M059J (cell line): ENCODE data around the gene ABCA5. TPM values are rescaled to one million over a fixed set of nuclear protein-coding genes. Genes with fewer than 3 reads are reported as not detected.
"Not testable (repeated sequence)": the region's sequence is repeated elsewhere in the genome, so short reads cannot be mapped to it uniquely, and the experiment has no call there.

ENCODE experiments used
- DNase-seq: peaks from one replicate; pipeline ENCODE4 v3.0.0-alpha.2; 2012; ENCODE audit warnings: low read depth
- total RNA-seq: library from RNA; depleted of rRNA; stranded (reverse); fragments of >200 nt; shearing (Covaris generic); gene quantifications from 2 replicates; pipeline ENCODE4 v1.2.3, GENCODE V29; 2014; rRNA removed

Gene ABCA5
- total RNA-seq, 1 experiment from 2014 or later = not detected

DNA sequence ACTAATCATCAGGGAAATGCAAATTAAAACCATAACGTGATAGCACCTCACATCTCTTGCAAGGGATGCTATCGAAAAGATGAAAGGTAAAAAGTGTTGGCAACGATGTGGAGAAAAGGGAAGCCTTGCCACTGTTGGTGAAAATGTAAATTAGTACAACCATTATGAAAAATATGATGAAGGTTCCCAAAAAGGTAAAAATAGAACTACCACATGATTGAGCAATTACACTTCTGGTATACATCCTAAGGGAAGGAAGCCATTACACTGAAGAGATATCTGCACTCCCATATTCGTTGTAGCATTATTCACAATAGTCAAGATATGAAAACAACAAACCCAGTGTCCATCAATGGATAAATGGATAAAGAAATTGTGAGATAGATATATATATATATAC lies 119.8 kb downstream of the ABCA5 start:
- no peak for DNase-seq

DNA sequence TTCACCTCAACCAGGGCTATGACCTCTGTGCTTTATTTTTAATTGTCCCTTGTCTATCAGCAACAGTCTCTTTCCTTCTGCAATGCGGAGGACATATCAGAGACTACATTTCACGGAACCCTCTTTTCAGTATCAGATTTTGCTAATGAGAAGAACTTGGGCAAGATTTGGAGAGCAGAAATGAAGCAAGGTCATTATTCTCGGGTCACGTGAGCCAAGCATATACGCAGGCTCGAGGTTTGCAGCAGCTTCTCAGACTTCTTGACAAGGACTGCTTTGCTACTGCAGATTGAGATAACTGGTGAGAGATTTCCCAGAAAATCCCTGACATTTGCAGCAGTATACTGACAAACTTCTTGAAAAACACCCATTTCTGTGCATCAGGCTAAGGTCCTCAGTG lies 128.7 kb downstream of the ABCA5 start:
- no peak for DNase-seq

DNA sequence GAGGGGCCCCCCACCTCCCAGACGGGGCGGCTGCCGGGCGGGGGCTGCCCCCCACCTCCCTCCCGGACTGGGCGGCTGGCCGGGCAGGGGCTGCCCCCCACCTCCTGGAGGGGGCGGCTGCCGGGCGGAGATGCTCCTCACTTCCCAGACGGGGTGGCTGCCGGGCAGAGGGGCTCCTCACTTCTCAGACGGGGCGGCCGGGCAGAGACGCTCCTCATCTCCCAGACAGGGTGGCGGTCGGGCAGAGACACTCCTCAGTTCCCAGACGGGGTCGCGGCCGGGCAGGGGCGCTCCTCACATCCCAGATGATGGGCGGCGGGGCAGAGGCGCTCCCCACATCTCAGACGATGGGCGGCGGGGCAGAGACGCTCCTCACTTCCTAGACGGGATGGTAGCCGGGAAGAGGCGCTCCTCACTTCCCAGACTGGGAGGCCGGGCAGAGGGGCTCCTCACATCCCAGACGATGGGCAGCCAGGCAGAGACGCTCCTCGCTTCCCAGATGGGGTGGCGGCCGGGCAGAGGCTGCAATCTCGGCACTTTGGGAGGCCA lies 130.8 kb downstream of the ABCA5 start:
- not testable (repeated sequence) for DNase-seq

Other genes with a start within 250 kb of the ABCA5 start
- gene ABCA6, start 185.2 kb downstream of the ABCA5 start, total RNA-seq = not detected in 2 replicates
- not detected in 2 replicates for gene ABCA10, start 98.3 kb downstream of the ABCA5 start, total RNA-seq
- 0.22 and 1.2 TPM in 2 replicates for gene MAP2K6, start 87.6 kb upstream of the ABCA5 start, total RNA-seq